Lower leg skin (tissue), 3 donors: ENCODE measurements around the gene STARD9.

Experiments
- POLR2A ChIP-seq, 2 donors: fragments of 450-650 bp; IDR thresholded peaks; one replicate each; pipeline ENCODE4 v1.6.1; 2016 to 2017; ENCODE audit warnings: antibody characterized with exemption in 2 of 2, mild to moderate bottlenecking in 1 of 2, moderate library complexity in 1 of 2
- TF ChIP-seq, protein P1 (sequence below), 3 donors: fragments of 450-650 bp; IDR thresholded peaks; one replicate each; pipeline ENCODE4 v1.5.1; 2016; ENCODE audit warnings: antibody characterized with exemption in 3 of 3, mild to moderate bottlenecking in 3 of 3, moderate library complexity in 2 of 3

DNA sequence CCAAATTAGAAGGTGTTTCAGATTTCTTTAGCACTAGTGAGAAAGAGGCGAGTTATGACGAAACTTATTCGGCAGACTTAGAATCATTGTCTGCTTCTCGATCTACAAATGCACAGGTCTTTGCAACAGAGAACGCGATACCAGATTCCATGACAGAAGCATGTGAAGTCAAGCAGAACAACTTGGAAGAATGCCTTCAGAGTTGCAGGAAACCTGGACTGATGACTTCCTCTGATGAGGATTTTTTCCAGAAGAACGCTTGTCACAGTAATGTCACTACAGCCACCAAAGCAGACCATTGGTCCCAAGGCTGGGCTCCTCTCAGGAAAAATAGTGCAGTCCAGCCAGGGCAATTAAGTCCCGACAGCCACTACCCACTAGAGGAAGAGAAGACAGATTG lies 110.9 kb downstream of the STARD9 start:
- TF ChIP-seq, protein P1, sequence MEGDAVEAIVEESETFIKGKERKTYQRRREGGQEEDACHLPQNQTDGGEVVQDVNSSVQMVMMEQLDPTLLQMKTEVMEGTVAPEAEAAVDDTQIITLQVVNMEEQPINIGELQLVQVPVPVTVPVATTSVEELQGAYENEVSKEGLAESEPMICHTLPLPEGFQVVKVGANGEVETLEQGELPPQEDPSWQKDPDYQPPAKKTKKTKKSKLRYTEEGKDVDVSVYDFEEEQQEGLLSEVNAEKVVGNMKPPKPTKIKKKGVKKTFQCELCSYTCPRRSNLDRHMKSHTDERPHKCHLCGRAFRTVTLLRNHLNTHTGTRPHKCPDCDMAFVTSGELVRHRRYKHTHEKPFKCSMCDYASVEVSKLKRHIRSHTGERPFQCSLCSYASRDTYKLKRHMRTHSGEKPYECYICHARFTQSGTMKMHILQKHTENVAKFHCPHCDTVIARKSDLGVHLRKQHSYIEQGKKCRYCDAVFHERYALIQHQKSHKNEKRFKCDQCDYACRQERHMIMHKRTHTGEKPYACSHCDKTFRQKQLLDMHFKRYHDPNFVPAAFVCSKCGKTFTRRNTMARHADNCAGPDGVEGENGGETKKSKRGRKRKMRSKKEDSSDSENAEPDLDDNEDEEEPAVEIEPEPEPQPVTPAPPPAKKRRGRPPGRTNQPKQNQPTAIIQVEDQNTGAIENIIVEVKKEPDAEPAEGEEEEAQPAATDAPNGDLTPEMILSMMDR (IDR thresholded peaks at IDR 0.05) = no peak
- TF ChIP-seq POLR2A (IDR thresholded peaks at IDR 0.05) = no peak
